ENCODE results near the gene ERF.

DNA sequence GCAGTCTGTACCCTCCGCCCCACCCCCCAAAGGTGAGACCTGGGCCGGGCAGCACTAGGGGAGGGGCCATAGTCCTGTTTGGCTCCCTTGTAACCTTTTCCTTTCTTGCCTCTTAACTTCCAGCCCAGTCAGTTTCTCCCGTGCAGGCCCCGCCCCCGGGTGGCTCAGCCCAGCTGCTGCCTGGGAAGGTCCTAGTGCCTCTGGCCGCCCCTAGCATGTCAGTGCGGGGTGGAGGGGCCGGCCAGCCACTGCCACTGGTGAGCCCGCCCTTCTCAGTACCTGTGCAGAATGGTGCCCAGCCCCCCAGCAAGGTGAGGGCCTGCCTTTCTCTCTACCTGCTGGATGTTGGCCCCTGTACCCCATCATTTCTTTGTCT, 36.5 kb upstream of the ERF start:
- TF ChIP-seq, protein P1, sequence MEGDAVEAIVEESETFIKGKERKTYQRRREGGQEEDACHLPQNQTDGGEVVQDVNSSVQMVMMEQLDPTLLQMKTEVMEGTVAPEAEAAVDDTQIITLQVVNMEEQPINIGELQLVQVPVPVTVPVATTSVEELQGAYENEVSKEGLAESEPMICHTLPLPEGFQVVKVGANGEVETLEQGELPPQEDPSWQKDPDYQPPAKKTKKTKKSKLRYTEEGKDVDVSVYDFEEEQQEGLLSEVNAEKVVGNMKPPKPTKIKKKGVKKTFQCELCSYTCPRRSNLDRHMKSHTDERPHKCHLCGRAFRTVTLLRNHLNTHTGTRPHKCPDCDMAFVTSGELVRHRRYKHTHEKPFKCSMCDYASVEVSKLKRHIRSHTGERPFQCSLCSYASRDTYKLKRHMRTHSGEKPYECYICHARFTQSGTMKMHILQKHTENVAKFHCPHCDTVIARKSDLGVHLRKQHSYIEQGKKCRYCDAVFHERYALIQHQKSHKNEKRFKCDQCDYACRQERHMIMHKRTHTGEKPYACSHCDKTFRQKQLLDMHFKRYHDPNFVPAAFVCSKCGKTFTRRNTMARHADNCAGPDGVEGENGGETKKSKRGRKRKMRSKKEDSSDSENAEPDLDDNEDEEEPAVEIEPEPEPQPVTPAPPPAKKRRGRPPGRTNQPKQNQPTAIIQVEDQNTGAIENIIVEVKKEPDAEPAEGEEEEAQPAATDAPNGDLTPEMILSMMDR (IDR thresholded peaks at IDR 0.05; ENCODE audit: low read depth, low read length), result no peak
- TF ChIP-seq, protein P2, sequence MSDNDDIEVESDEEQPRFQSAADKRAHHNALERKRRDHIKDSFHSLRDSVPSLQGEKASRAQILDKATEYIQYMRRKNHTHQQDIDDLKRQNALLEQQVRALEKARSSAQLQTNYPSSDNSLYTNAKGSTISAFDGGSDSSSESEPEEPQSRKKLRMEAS (IDR thresholded peaks at IDR 0.05; ENCODE audit: low read depth, low read length), result no peak
- no peak for TF ChIP-seq POLR2A (IDR thresholded peaks at IDR 0.05; ENCODE audit: extremely low read depth, insufficient read length)
